A549 treated with Mapracorat at 1 μM for 4 hours (cell line): ENCODE data around the gene MACROD1. TPM values are rescaled to one million over a fixed set of nuclear protein-coding genes. Genes with fewer than 3 reads are reported as not detected.

Experiments
- total RNA-seq: library from RNA; stranded (reverse); fragments of 200-300 nt; extraction: Qiagen RNA extraction; gene quantifications from 5 replicates; pipeline ENCODE4 v1.2.3, GENCODE V29; 2022

The MACROD1 gene
- total RNA-seq = 11.4 to 17.0 TPM (median 13.6 TPM) in 5 replicates

GRCh38 chr11:64165842-64166635, at the start of gene MACROD1:
MACROD1 (minus strand) TSS chr11:64166113; CDS start chr11:64165994, 119 bp downstream.

GRCh38 chr11:64206457-64207255, 40.7 kb upstream of the MACROD1 start, which contains the start of gene FERMT3:
FERMT3 (plus strand) TSS chr11:64206721; CDS start chr11:64207365, 644 bp downstream.

GRCh38 chr11:64185693-64186491, 20.0 kb upstream of the MACROD1 start, which contains the start of gene STIP1:
STIP1 (plus strand) TSS chr11:64186171; CDS start chr11:64186262, 91 bp downstream.

GRCh38 chr11:64035576-64035975, 130.3 kb downstream of the MACROD1 start, which contains the start of gene FLRT1:
FLRT1 (plus strand) TSS chr11:64035931; CDS start chr11:64116268, 80,337 bp downstream.

GRCh38 chr11:63986156-63986931, 179.6 kb downstream of the MACROD1 start, which contains the start of gene OTUB1:
OTUB1 (plus strand) TSS chr11:63986438; CDS start chr11:63986457, 19 bp downstream.

GRCh38 chr11:63974259-63975143, 191.4 kb downstream of the MACROD1 start, which contains the start of gene COX8A:
COX8A (plus strand) TSS chr11:63974620; CDS start chr11:63974681, 61 bp downstream.

Other genes starting within 250 kb of the MACROD1 start
- gene RCOR2, start 248.9 kb downstream of the MACROD1 start, total RNA-seq = 0.87 to 1.3 TPM (median 0.93 TPM) in 5 replicates
- gene NAA40, start 227.1 kb downstream of the MACROD1 start, total RNA-seq = 12.8 to 19.1 TPM (median 16.3 TPM) in 5 replicates
- gene COX8A, start 191.5 kb downstream of the MACROD1 start, total RNA-seq = 701 to 1,124 TPM (median 971 TPM) in 5 replicates
- 114 to 129 TPM (median 127 TPM) in 5 replicates for gene OTUB1, start 179.7 kb downstream of the MACROD1 start, total RNA-seq
- gene FLRT1, start 130.2 kb downstream of the MACROD1 start, total RNA-seq = 0.03 to 0.10 TPM (median 0.06 TPM) in 4 of 5 replicates, not detected in the other
- 221 to 250 TPM (median 241 TPM) in 5 replicates for gene STIP1, start 20.1 kb upstream of the MACROD1 start, total RNA-seq
- 0.52 to 2.3 TPM (median 1.5 TPM) in 5 replicates for gene FERMT3, start 40.6 kb upstream of the MACROD1 start, total RNA-seq
- 19.7 to 25.1 TPM (median 23.2 TPM) in 5 replicates for gene TRPT1, start 60.1 kb upstream of the MACROD1 start, total RNA-seq
- 30.1 to 40.4 TPM (median 39.0 TPM) in 5 replicates for gene NUDT22, start 60.2 kb upstream of the MACROD1 start, total RNA-seq
- 17.3 to 22.9 TPM (median 19.6 TPM) in 5 replicates for gene DNAJC4, start 64.4 kb upstream of the MACROD1 start, total RNA-seq
- 34.1 to 50.0 TPM (median 49.1 TPM) in 5 replicates for gene VEGFB, start 68.5 kb upstream of the MACROD1 start, total RNA-seq
- gene FKBP2, start 75.0 kb upstream of the MACROD1 start, total RNA-seq = 124 to 151 TPM (median 130 TPM) in 5 replicates
- 240 to 390 TPM (median 370 TPM) in 5 replicates for gene PPP1R14B, start 80.8 kb upstream of the MACROD1 start, total RNA-seq
- 16.0 to 22.8 TPM (median 20.0 TPM) in 5 replicates for gene PLCB3, start 85.4 kb upstream of the MACROD1 start, total RNA-seq
- gene BAD, start 118.6 kb upstream of the MACROD1 start, total RNA-seq = 72.9 to 96.6 TPM (median 94.9 TPM) in 5 replicates
- 31.9 to 53.0 TPM (median 47.6 TPM) in 5 replicates for gene GPR137, start 119.7 kb upstream of the MACROD1 start, total RNA-seq
- gene KCNK4, start 125.2 kb upstream of the MACROD1 start, total RNA-seq = not detected in 5 replicates
- 1.7 to 2.7 TPM (median 2.4 TPM) in 5 replicates for gene CATSPERZ, start 134.2 kb upstream of the MACROD1 start, total RNA-seq
- 35.7 to 60.9 TPM (median 58.2 TPM) in 5 replicates for gene ESRRA, start 139.4 kb upstream of the MACROD1 start, total RNA-seq
- 391 to 479 TPM (median 434 TPM) in 5 replicates for gene TRMT112, start 151.4 kb upstream of the MACROD1 start, total RNA-seq
- gene PRDX5, start 152.0 kb upstream of the MACROD1 start, total RNA-seq = 399 to 495 TPM (median 464 TPM) in 5 replicates
- gene CCDC88B, start 174.1 kb upstream of the MACROD1 start, total RNA-seq = 8.6 to 11.4 TPM (median 10.3 TPM) in 5 replicates
- 46.3 to 68.4 TPM (median 63.4 TPM) in 5 replicates for gene RPS6KA4, start 193.0 kb upstream of the MACROD1 start, total RNA-seq